Measurements from ENCODE around the gene OTOP1.
A peak's percentile ranks its signal among the peaks of the same experiment; 100 is the strongest.
"Not testable (repeated sequence)": the region's sequence is repeated elsewhere in the genome, so short reads cannot be mapped to it uniquely, and the experiment has no call there.

OTOP1 gene

DNA sequence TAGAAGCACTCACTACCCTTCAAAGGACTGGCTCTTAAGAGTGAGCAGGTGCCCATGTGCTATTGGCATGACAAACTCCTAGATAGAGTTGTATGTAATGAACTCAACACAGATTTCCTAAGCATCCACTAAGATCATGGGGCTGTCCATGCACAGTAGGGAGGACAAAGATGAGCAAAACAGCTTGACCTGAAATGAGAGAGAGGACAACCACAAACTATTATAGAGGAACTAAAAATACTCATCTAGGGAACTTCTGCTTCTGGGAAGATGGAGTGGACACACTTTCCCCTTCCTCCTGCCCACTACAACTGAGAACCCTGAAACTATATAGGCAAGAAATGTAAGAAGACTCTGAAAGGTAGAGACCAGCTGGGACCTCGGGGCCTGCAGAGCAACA is 42.0 kb upstream of the OTOP1 start:
- DNase-seq (ENCODE audit: low read depth) = no peak
- no peak overlapping the region for H3K4me3 ChIP-seq (replicated peaks; ENCODE audit: low read depth, low read length)
- TF ChIP-seq, protein P1, sequence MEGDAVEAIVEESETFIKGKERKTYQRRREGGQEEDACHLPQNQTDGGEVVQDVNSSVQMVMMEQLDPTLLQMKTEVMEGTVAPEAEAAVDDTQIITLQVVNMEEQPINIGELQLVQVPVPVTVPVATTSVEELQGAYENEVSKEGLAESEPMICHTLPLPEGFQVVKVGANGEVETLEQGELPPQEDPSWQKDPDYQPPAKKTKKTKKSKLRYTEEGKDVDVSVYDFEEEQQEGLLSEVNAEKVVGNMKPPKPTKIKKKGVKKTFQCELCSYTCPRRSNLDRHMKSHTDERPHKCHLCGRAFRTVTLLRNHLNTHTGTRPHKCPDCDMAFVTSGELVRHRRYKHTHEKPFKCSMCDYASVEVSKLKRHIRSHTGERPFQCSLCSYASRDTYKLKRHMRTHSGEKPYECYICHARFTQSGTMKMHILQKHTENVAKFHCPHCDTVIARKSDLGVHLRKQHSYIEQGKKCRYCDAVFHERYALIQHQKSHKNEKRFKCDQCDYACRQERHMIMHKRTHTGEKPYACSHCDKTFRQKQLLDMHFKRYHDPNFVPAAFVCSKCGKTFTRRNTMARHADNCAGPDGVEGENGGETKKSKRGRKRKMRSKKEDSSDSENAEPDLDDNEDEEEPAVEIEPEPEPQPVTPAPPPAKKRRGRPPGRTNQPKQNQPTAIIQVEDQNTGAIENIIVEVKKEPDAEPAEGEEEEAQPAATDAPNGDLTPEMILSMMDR (IDR thresholded peaks at IDR 0.05; ENCODE audit: low read length, missing control alignments) = no peak

- no peak overlapping the region for H3K4me3 ChIP-seq (replicated peaks; ENCODE audit: low read depth, low read length)
- DNase-seq (ENCODE audit: low read depth) = peak; percentile 24
- TF ChIP-seq, protein P1 (IDR thresholded peaks at IDR 0.05; ENCODE audit: low read length, missing control alignments) = no peak
These were observed 41.3 kb upstream of the OTOP1 start for GRCh38 chr4:4267981-4268380.

DNA sequence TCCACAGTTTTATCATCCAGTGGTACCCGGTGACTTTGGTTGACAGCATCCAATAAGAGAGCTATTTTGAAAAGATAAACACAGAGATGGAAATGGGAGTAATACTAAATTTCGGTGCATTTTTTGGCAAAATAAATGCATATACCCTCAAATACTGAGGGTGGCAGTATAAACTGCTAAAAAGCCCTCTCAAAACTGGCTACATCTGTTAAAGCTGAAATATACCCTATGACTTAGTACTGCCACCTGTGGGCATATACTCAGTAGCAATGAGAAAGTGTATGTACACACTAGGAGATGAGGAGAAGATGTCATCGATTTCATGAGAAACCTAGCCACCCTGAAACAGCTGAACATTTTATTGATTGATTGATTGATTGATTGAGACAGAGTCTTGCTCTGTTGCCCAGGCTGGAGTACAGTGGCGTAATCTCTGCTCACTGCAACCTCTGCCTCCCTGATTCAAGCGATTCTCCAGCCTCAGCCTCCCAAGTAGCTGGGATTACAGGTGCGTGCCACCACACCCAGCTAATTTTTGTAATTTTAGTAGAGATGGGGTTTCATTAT is 33.5 kb upstream of the OTOP1 start:
- DNase-seq (ENCODE audit: low read depth) = peak; percentile 89
- TF ChIP-seq, protein P1 (IDR thresholded peaks at IDR 0.05; ENCODE audit: low read length, missing control alignments) = peak; percentile 73
- no peak overlapping the region for H3K4me3 ChIP-seq (replicated peaks; ENCODE audit: low read depth, low read length)

GRCh38 chr4:4259484-4260100 is 32.9 kb upstream of the OTOP1 start:
- H3K4me3 ChIP-seq (replicated peaks; ENCODE audit: low read depth, low read length) = no peak overlapping the region
- TF ChIP-seq, protein P1 (IDR thresholded peaks at IDR 0.05; ENCODE audit: low read length, missing control alignments) = no peak
- DNase-seq (ENCODE audit: low read depth) = no peak

- not testable (repeated sequence) for H3K4me3 ChIP-seq (replicated peaks; ENCODE audit: low read depth, low read length); DNase-seq (ENCODE audit: low read depth)
These were observed 31.0 kb upstream of the OTOP1 start for GRCh38 chr4:4257705-4258104.

DNA sequence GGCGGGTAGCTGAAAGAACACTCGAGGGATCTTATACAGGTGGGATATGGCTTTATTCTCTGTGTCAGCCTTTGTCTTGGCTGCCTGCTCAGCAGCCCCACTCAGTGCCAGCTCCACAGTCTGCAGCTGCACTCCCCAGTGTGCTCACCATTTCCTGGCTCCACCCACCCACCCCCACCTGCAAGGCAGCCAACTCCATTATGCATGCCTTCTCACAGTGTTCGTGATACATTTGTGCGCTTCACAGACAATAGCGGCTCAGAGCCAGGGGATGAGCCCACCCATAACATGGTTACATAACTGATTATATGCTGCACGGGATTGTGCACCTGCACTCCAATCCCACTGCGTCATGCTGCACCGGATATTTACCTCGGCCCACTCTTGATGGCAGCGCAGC is 30.1 kb upstream of the OTOP1 start:
- DNase-seq (ENCODE audit: low read depth) = no peak
- TF ChIP-seq, protein P1 (IDR thresholded peaks at IDR 0.05; ENCODE audit: low read length, missing control alignments) = no peak

DNA sequence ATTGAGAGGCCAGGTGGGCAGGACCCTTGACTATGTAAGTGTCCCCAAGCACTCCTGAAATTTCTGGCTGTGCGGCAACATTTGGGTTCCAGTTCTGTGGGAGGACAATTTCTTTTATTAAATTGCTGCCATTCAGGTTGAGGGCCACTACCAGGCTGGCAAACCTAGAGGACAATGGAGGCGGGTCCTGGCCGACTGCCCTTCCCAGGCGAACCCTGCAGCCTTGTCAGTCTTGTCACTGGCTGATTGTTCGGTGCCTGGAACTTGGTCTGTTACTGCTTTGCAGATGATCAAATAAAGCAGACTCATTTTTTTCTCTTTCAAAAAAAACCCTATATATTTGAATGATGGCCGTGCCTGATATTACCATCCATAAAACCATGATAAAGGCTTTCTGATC is 27.9 kb upstream of the OTOP1 start:
- H3K4me3 ChIP-seq (replicated peaks; ENCODE audit: low read depth, low read length) = no peak overlapping the region
- TF ChIP-seq, protein P1 (IDR thresholded peaks at IDR 0.05; ENCODE audit: low read length, missing control alignments) = no peak
- no peak for DNase-seq (ENCODE audit: low read depth)

More for the DNA sequence above, 30.1 kb upstream of the OTOP1 start:
- H3K4me3 ChIP-seq (replicated peaks; ENCODE audit: low read depth, low read length) = no peak overlapping the region

All from fibroblast of pulmonary artery (primary cell).